SK-N-SH (cell line): ENCODE data around the gene AK5.

Source experiments
- CTCF ChIP-seq: fragments of 200-600 bp; sonication (generic); IDR thresholded peaks from 2 replicates; pipeline ENCODE4 v1.6.1; 2017; ENCODE audit warnings: antibody characterized with exemption, mild to moderate bottlenecking, moderate library complexity
- IRF3 ChIP-seq: fragments of 150-350 bp; IDR thresholded peaks from 2 replicates; pipeline ENCODE4 v1.6.1; 2016; ENCODE audit warnings: mild to moderate bottlenecking, low read depth, low read length
- MXI1 ChIP-seq: IDR thresholded peaks from 2 replicates; pipeline ENCODE4 v1.6.1; 2012; ENCODE audit warnings: mild to moderate bottlenecking, low read depth, low read length, improper control_type of control experiment
- POLR2AphosphoS5 ChIP-seq: IDR thresholded peaks from 2 replicates; pipeline ENCODE4 v1.6.1; 2012; ENCODE audit warnings: low read depth, low read length
- RAD21 ChIP-seq: IDR thresholded peaks from 2 replicates; pipeline ENCODE4 v1.6.1; 2012; ENCODE audit warnings: mild to moderate bottlenecking, low read length
- SMC3 ChIP-seq: IDR thresholded peaks from 2 replicates; pipeline ENCODE4 v1.6.1; 2012; ENCODE audit warnings: low read depth, low read length, improper control_type of control experiment
- ZBTB33 ChIP-seq: IDR thresholded peaks from 2 replicates; pipeline ENCODE4 v1.4.0; 2012; ENCODE audit warnings: low read depth, borderline replicate concordance

- TF ChIP-seq CTCF, result no peak
- no peak for TF ChIP-seq POLR2AphosphoS5
- no peak for TF ChIP-seq RAD21
- TF ChIP-seq ZBTB33, result no peak
- no peak for TF ChIP-seq IRF3
- TF ChIP-seq MXI1, result no peak
- no peak for TF ChIP-seq SMC3
Measured at GRCh38 chr1:77239311-77239710, 42.5 kb upstream of the AK5 start.
